Left ventricle myocardium superior (tissue), 1 donor: Measurements from ENCODE around the gene SLC12A7. TPM values are rescaled to one million over a fixed set of nuclear protein-coding genes. Genes with fewer than 3 reads are reported as not detected.
"Not testable (repeated sequence)": the region's sequence is repeated elsewhere in the genome, so short reads cannot be mapped to it uniquely, and the experiment has no call there.

ENCODE experiments used
- ATAC-seq: fragments of 200-7000 bp; cut with Tn5 transposase; one replicate; pipeline ENCODE4 v1.9.1; 2020; ENCODE audit warnings: mild to moderate bottlenecking, moderate library complexity
- DNase-seq: peaks from one replicate; pipeline ENCODE4 v3.0.0-alpha.2; 2020
- intact Hi-C: fragments of 100-400 bp; cut with micrococcal nuclease; formaldehyde crosslinking; loops from one replicate; pipeline ENCODE4 v1.11.0; 2022
- total RNA-seq: library from RNA; stranded (reverse); fragmentation: NEBNext Ultra II Directional; extraction: Animal tissue kit (Norgen Biotek cat#: 25700); gene quantifications from one replicate; pipeline ENCODE4 v1.2.1, GENCODE V29; 2021
- donor health status: DM: no; HTN: yes; CAD: no; lungs with severe emphysema.

SLC12A7 gene
- total RNA-seq, 1 donor from 2014 or later: 230 TPM

DNA sequence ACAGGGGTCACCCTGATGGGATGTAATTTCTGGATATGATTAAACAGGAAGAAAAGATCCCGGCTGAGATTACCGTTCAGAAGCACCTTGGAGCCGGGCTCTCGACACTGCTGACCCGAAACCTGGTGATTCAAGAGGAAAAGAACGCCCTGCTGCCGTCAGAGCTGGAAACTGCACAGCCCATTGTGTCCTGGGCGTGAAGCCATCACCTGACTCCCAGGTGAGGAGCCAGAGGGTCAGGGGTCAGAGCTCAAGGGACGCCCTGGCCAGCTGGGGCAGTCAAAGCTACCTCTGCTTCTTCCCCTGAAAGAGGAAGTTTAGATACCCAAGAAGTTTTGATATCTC is 17.8 kb upstream of the SLC12A7 start:
- DNase-seq: no peak
- no peak for ATAC-seq
- intact Hi-C loops: no loop called here

DNA sequence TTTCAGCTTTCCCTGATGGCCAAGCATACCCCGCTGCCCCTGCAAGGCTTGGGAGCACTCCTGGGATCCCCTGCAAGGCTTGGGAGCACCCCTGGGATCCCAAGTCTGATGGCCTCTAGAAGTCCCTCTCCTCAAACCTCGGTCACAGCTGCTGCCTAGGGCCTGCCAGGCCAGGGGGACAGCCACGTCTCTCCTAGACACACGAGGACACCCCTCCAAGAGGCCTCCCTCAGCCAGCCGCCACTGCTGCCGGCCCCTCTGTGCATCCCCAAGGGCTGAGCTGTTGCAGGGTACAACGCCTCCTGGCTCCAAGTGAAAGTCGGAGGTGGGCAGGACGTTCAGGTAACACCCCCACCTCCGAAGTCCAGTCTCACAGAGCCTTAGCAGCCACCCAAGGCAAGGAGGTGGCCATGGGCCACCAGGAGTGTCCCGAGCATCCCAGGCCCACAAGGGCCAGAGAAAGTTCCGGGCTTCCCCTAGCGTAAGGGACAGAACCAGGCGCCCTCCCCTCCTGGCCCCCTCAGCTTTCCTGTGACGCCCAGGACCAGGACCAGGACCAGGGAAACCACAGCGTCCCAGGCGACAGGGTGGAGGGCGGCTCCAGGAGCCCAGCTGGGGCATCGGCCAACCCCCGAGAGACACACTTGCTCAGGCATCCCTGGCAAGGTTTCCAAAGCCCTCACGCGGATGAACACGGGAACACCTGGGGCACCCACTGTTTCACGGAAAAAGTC is 17.3 kb upstream of the SLC12A7 start:
- intact Hi-C loops: no loop called here
- DNase-seq (no peak), ATAC-seq (no peak)

GRCh38 chr5:1127959-1128785 is 16.3 kb upstream of the SLC12A7 start:
- intact Hi-C loops: no loop called here
- ATAC-seq (peak; percentile 46), DNase-seq (peak; percentile 80)

GRCh38 chr5:1125695-1126094 is 13.8 kb upstream of the SLC12A7 start:
- intact Hi-C loops, DNase-seq, ATAC-seq: not testable (repeated sequence)

DNA sequence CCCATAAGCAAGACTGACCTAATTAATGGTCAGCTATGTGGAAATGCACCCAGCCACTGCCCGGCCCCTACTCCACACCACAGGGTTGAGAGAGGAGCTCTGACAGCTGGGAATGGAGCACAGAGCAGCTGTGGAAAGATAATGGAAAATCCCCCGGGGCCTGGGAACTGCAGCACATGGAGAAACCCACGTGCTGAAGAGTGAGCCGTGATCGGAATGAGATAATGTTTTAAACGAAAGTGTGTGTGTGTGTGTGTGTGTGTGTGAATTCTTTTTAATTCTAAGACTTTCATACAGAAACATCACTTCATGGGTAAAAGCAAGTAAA is 13.1 kb upstream of the SLC12A7 start:
- peak; percentile 72 for ATAC-seq
- intact Hi-C loops: no loop called here
- DNase-seq: peak; percentile 83

DNA sequence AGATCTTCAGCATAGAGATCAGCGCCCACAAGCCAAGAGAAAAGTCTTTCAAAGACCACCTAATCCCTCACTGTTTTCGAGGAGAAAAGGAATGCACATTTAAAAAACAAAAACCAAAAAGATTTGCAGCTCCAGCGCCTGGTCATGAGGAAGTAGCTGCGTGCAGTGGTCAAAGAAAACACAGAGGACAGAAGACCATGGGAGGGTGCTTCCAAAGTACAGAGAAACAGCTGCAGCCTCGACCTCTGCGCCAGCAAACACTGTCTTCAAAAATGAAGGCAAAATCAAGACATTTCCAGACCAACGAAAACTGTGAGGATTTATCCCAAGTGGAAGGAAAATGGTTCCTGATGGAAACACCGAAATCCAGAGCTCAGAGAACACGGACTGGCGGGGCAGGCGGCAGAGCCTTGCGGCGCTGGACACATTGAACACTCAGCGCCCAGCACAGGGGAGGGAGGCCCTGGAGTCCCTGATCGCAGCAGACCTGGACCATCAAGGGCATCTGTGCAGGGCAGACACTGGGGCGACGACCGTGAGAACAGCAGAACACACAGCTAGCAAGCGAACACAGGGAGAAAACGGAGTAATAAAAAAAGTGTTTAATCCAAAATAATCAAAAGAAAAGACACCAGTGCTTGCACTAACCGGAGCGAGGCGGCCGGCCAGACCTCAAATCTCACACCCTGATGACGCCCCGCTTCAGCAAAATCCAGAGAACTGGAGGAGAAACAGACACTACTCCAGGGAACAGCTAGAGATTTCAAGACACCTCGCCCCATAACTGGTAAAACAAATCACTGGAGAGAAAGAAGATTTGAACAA is 12.6 kb upstream of the SLC12A7 start:
- DNase-seq (peak; percentile 75), ATAC-seq (peak; percentile 6)
- intact Hi-C loops: no loop called here

DNA sequence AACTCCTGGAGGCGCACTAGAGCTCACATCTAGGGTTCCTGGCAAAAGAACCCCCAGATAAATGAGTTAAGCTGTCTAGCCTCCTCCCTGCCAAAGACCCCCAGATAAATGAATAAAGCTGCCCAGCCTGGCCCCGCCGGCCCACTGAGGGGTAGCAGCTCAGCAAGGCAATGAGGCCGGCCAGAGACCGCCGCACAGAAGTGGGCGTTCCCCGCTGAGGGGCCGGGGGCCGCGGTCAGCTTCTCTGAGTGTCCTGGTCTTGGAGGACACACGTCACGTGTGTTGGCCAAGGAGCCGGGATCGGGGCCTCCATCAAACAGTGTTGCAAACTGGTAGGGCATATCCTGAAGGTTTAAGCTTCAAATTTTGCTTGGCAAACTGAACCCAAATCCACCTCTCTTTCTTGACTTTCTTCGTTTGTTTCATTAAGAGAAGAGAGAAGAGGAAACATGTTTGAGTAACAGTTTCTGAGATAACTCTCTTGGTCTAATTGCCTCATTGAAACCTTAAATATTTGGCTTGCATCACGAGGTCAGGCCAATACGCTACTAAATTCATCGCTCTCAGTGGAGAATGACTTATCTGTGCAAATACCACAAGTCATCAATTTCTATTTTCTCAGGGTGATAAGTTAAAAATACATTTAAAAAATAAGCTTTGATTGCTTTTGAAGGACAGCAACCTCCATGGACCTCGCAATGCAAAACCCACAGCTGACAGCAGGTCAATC is 11.7 kb upstream of the SLC12A7 start:
- no peak for DNase-seq
- intact Hi-C loops: no loop called here

DNA sequence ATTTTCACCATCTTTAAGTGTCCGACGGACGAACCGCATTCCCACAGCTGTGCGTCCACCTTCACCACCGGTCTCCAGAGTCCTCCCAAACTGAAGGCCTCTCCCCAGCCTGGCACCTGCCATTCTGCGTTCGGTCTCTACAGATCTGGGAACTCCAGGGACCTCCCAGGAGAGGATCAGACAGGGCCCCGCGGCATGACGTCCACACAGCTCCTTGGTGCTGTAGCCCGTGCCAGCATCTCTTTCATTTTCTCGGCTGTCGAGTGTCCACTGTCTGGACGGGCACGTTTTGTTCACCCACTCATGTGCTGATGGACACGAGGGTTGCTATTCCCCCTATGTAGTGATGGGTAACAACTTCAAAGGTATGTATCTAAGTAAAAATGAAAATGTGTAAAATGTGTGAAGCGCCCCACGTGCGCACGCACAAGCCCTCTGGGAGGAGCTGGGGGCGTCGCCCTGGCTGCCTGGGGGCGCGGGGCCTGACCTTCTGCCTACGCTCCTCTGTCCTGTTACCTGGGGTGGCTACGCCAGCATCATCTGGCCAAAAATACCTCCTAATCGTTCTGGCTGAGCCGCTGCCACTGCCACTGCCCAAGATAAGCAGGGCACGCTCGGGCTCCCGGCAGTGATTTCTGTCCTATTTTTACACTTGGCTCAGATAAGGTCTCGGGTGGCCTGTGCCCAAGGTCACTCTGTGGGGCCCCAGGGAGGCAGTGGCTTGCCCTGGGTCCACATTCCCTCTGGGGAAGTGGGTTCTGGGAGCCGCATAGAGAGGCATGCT is 10.8 kb upstream of the SLC12A7 start:
- ATAC-seq: peak; percentile 76
- peak; percentile 87 for DNase-seq
- intact Hi-C loops: no loop called here

More for the DNA sequence above, 11.7 kb upstream of the SLC12A7 start:
- ATAC-seq: no peak

DNA sequence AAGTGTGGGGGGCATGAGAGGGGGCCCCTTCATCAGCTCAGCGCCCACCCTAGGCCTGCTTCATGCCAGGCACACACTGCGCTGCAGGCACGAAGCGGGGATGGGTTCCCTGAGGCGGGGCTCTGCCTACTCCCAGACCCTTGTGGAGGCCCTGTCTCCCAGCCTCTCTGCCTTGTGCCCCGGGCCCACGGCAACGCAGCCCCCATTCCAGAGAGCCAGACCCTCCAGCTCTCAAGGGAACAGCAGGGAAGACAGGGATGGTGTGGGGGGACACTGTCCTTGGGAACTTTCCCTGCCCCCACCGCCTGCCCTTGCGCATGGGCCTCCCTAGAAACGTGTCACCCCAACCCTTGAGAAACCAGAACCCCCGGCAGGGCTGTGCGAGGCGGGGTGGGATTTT is 10.0 kb upstream of the SLC12A7 start:
- ATAC-seq (no peak), DNase-seq (no peak)
- intact Hi-C loops: no loop called here

GRCh38 chr5:1121044-1121443 is 9.2 kb upstream of the SLC12A7 start:
- intact Hi-C loops: no loop called here
- ATAC-seq: no peak
- DNase-seq: no peak

DNA sequence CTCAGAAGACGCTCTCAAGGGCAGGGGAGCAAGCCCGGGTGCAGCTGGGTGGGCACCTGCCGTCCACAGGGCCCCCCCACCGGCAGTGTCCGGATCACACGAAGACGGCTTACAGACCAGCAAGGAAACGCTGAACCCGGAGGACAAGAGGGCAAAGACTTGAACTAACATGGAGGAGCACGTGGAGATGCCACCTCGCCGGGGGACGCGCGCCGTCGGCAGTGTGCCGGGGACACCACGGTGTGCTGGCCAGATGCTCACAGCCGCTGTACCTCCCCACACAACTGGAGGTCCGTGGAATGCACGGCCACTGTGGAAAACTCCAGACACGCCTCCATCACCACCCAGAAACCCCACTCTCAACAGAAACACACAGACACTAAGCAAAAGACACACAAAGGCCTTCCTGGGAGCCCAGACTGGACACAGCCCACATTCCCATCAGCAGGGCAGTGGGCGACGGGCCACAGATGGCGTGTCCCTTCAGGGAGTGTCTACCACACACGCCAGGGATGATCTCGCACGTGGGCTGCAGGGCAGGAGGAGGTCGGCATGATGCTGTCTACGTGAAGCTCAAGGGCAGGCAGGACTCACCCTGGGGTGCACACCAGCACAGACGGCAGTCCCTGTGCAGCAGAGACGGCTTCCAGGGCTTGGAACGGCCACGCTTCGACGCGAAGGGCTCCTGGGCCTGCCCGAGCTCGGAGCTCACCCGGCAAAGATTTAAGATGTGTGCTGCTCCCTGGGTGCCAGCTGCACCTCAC is 8.6 kb upstream of the SLC12A7 start:
- no peak for ATAC-seq
- intact Hi-C loops: no loop called here
- no peak for DNase-seq

DNA sequence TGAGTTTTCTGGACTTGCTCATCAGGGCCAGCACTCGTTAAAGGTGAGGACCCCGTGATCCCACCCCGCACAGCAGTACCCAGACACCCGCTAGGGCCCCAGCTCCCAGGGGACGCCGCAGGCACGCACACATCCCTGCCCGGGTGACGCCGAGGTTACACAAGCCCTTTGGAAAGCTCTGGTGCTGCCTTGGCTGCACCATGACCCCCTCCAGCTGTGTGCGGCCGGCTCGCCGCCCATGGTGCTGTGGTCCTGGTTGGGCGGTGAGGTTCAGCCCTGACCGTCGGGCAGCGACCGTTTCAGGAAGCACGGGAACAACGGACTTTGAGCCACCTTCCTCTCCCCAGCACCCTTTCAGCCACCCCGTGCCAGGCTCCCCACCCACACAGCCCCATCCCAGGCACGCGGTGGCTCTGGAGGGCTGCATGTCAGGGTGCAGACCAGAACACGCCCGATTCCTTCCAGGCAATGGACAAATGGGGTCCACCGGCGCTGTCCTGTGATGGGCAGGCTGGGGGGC is 7.5 kb upstream of the SLC12A7 start:
- DNase-seq (no peak), ATAC-seq (no peak)
- intact Hi-C loops: no loop called here

- peak; percentile 78 for DNase-seq
- ATAC-seq: peak; percentile 50
- intact Hi-C loops: no loop called here
Measured at GRCh38 chr5:1118738-1119137, 6.9 kb upstream of the SLC12A7 start.

GRCh38 chr5:1118231-1118698 is 6.4 kb upstream of the SLC12A7 start:
- DNase-seq: peak; percentile 72
- intact Hi-C loops: no loop called here
- ATAC-seq: peak; percentile 3

GRCh38 chr5:1116977-1117376 is 5.1 kb upstream of the SLC12A7 start:
- intact Hi-C loops: no loop called here
- ATAC-seq (no peak), DNase-seq (no peak)

GRCh38 chr5:1116109-1116740 is 4.4 kb upstream of the SLC12A7 start:
- ATAC-seq: no peak
- intact Hi-C loops: no loop called here

More at GRCh38 chr5:1116109-1116740, 4.4 kb upstream of the SLC12A7 start:
- no peak for DNase-seq
